ENCODE results near the gene YY1. TPM values are rescaled to one million over a fixed set of nuclear protein-coding genes. Genes with fewer than 3 reads are reported as not detected.
A peak's percentile ranks its signal among the peaks of the same experiment; 100 is the strongest.

The YY1 gene
- total RNA-seq, 1 experiment from 2014 or later = 97.0 TPM

DNA sequence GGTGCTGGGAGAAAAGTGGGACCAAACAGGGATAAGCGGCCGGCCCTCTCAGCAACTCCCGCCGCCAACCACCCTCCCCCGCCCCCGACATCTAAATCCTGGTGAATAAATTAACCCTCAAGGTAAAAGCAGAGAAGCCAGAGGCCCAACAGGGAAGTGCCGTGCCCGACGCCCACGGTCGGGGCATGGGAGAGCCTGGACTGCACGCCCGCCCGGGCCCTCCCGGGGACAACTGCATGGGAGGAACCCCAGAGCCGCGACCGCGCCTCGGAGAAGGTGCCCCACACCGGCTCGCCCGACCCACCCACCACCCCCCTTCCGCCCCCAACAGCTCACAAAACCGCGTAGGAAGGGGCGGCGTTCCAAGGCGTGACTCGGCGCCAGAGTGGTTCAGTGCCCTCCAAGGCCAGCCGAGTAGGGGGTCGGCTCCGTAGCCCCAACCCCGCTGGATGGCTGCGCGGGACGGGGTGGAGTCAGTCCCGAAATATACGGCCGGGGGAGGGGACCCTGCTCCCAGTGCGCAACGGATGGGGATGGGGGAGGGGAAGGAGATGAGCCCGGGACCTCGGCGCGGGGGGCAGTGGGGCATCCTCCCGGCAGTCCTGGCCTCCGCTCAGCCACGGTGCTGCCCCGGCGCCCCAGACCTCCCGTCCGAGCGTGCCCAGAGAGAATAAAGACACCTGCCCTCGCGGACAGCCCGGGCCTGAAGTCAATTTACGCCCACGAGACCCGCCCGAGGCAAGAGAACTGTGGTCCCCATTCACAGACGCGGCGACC is 66.6 kb downstream of the YY1 start:
- BruUV-seq (replicated peaks) = no TSS peak

DNA sequence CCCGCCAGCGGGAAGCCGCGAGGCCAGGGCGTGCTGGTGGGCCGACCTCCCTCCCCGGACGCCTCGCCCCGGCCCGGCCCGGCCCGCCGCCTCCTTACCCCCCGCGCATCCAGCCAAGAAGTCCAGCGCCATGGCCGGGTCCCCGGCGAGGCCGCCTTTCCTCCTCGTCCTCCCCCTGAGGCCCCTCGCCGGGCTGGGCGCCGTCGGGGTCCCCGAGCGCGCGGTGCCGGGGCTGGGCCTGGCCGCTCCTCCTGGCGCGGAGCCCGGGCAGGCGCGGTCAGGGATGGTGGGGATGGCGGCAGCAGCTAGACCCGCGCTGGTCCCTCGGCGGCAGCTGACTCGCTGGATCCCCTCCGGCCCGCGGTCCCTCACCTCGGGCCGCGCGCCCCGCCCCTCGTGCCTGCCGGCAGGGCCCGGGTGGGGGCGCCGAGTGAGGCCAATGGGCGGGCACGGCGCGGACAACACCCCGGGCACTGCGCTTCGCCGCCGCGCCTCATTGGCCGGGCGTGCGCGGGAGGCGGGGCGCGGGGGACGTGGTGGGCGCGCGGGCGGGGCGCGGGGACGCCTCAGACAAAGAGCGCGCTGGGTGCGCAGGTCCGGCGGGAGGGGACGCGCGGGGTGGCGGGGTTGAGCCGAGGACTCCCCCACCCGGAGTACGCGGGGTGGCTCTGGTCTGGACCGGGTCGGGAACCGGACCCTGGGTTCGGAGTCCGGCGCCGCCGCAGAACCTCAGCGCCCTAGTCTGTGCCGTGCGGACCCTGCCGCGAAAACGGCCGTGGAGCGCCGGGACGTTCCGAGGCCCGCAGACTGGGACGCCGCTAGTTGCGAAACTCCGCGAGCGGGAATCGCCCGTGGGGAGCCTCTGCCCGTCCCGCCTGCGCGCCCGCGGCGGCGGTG is 67.4 kb downstream of the YY1 start, which contains the start of gene SLC25A29:
TSS of gene SLC25A29 (minus strand) at position 344 of the 897 bp plus-strand sequence. CDS start at position 132, 212 bp downstream.
- no TSS peak for BruUV-seq (replicated peaks)
- peaks cover 19% of the 10 kb centered on the region for H3K4me1 ChIP-seq (ENCODE audit: insufficient read depth, low read length, poor library complexity, severe bottlenecking)
- CTCF ChIA-PET = no interaction called here
- intact Hi-C loops (cut with micrococcal nuclease; ENCODE audit: unreplicated experiment) = no loop called here
- H3K27ac ChIP-seq (ENCODE audit: low read depth, low read length, poor library complexity, severe bottlenecking) = peak within 1 kb of the TSS; percentile 90
- H3K36me3 ChIP-seq (ENCODE audit: insufficient read depth, low read length, poor library complexity, severe bottlenecking) = no peaks in the 10 kb centered on the region
- H3K4me3 ChIP-seq (ENCODE audit: low read depth, low read length, poor library complexity, severe bottlenecking) = peak within 1 kb of the TSS; percentile 91
- no peaks in the 10 kb centered on the region for H3K9me3 ChIP-seq (ENCODE audit: low read depth, low read length, poor library complexity, severe bottlenecking)
- no peaks in the 10 kb centered on the region for H3K27me3 ChIP-seq (replicated peaks; ENCODE audit: insufficient read depth, low read depth, low read length, poor library complexity)
- POLR2A ChIA-PET (ENCODE audit: low non-redundant PET) = no interaction called here
- TF ChIP-seq EZH2 (IDR thresholded peaks at IDR 0.05; ENCODE audit: borderline replicate concordance, low read depth, low read length, poor library complexity, severe bottlenecking) = no peak
- TF ChIP-seq, protein P1, sequence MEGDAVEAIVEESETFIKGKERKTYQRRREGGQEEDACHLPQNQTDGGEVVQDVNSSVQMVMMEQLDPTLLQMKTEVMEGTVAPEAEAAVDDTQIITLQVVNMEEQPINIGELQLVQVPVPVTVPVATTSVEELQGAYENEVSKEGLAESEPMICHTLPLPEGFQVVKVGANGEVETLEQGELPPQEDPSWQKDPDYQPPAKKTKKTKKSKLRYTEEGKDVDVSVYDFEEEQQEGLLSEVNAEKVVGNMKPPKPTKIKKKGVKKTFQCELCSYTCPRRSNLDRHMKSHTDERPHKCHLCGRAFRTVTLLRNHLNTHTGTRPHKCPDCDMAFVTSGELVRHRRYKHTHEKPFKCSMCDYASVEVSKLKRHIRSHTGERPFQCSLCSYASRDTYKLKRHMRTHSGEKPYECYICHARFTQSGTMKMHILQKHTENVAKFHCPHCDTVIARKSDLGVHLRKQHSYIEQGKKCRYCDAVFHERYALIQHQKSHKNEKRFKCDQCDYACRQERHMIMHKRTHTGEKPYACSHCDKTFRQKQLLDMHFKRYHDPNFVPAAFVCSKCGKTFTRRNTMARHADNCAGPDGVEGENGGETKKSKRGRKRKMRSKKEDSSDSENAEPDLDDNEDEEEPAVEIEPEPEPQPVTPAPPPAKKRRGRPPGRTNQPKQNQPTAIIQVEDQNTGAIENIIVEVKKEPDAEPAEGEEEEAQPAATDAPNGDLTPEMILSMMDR (conservative IDR thresholded peaks at IDR 0.05; ENCODE audit: low read depth, low read length) = no peak
- DNase-seq (ENCODE audit: low spot score) = peak; percentile 95

More for the DNA sequence above, 66.6 kb downstream of the YY1 start:
- TF ChIP-seq, protein P1 (conservative IDR thresholded peaks at IDR 0.05; ENCODE audit: low read depth, low read length) = no peak
- no peak for TF ChIP-seq EZH2 (IDR thresholded peaks at IDR 0.05; ENCODE audit: borderline replicate concordance, low read depth, low read length, poor library complexity, severe bottlenecking)
- Histone ChIP-seq H3K9me3 (ENCODE audit: low read depth, low read length, poor library complexity, severe bottlenecking) (no peaks in the 10 kb centered on the region), H3K36me3 (ENCODE audit: insufficient read depth, low read length, poor library complexity, severe bottlenecking) (no peaks in the 10 kb centered on the region), H3K27ac (ENCODE audit: low read depth, low read length, poor library complexity, severe bottlenecking) (peak overlapping the region; percentile 90), H3K4me1 (ENCODE audit: insufficient read depth, low read length, poor library complexity, severe bottlenecking) (peaks cover 19% of the 10 kb centered on the region), H3K4me3 (ENCODE audit: low read depth, low read length, poor library complexity, severe bottlenecking) (peak overlapping the region; percentile 91), H3K27me3 (replicated peaks; ENCODE audit: insufficient read depth, low read depth, low read length, poor library complexity) (no peaks in the 10 kb centered on the region)
- peak; percentile 31 for DNase-seq (ENCODE audit: low spot score)
- intact Hi-C loops (cut with micrococcal nuclease; ENCODE audit: unreplicated experiment) = loop anchor here (2.0 kb wide), 1 partner anchor 77 kb away; no protein-coding TSS in a partner anchor
- CTCF ChIA-PET = interaction anchor here (0.7 kb wide), 2 partner anchors 14 to 323 kb away, joined by 3 to 4 read pairs; no protein-coding TSS in a partner anchor
- POLR2A ChIA-PET (ENCODE audit: low non-redundant PET) = no interaction called here

DNA sequence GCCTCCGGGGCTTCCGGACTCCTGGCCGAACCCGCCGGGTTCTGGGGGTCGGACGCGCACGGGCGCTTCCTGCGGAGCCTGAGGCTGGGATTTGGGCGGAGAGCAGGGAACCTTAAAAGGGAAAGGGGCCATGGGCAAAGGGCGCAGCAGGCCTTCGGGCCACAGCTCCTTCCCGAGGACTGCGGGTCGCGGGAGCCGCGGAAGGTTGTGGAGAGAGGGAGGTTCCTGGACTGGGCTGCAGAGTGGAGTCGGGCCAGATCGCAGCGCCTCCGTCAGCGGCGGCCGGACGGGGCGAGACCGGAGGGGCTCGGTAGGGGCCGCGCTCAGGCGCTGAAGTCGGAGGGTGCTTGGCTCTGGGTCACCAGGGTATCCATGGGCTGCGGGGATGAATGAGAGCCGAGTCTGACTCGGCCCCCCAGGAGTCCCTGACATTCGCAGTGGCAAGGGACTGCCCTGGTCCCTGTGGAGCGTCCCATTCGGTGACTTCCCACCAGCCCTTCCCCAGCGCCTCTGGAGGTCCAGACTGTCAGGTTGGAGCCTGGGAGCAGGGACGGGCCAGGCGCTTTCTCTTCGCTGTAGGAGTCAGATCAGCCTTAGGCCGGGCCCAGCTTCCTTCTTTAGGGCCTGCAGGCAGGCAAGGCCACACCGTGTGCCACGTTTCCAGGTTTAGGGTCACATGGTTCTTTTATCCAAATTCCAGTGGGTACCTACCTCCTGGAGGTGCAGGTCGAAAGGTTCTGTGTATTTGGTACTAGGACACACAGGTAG is 68.2 kb downstream of the YY1 start:
- Histone ChIP-seq H3K27ac (ENCODE audit: low read depth, low read length, poor library complexity, severe bottlenecking) (peak overlapping the region; percentile 90), H3K4me3 (ENCODE audit: low read depth, low read length, poor library complexity, severe bottlenecking) (peak overlapping the region; percentile 91), H3K27me3 (replicated peaks; ENCODE audit: insufficient read depth, low read depth, low read length, poor library complexity) (no peaks in the 10 kb centered on the region), H3K36me3 (ENCODE audit: insufficient read depth, low read length, poor library complexity, severe bottlenecking) (no peaks in the 10 kb centered on the region), H3K4me1 (ENCODE audit: insufficient read depth, low read length, poor library complexity, severe bottlenecking) (peaks cover 19% of the 10 kb centered on the region), H3K9me3 (ENCODE audit: low read depth, low read length, poor library complexity, severe bottlenecking) (no peaks in the 10 kb centered on the region)
- CTCF ChIA-PET = no interaction called here
- intact Hi-C loops (cut with micrococcal nuclease; ENCODE audit: unreplicated experiment) = no loop called here
- BruUV-seq (replicated peaks) = no TSS peak
- no peak for TF ChIP-seq EZH2 (IDR thresholded peaks at IDR 0.05; ENCODE audit: borderline replicate concordance, low read depth, low read length, poor library complexity, severe bottlenecking)
- TF ChIP-seq, protein P1 (conservative IDR thresholded peaks at IDR 0.05; ENCODE audit: low read depth, low read length) = no peak
- DNase-seq (ENCODE audit: low spot score) = no peak
- POLR2A ChIA-PET (ENCODE audit: low non-redundant PET) = no interaction called here
